OCI-LY3 (cell line): Measurements from ENCODE around the gene KLHDC2.

Experiments
- EZH2phosphoT487 ChIP-seq: fragments of 200-600 bp; shearing (Covaris generic); IDR thresholded peaks from 2 replicates; pipeline ENCODE4 v1.6.1; 2018; ENCODE audit warnings: antibody characterized with exemption, mixed run types, low read depth
- TF ChIP-seq, protein P1 (sequence below): fragments of 200-600, 300-600 bp; sonication (generic); IDR thresholded peaks from 2 replicates; pipeline ENCODE4 v1.5.1; 2014; ENCODE audit warnings: antibody characterized with exemption, low read length, low read depth

DNA sequence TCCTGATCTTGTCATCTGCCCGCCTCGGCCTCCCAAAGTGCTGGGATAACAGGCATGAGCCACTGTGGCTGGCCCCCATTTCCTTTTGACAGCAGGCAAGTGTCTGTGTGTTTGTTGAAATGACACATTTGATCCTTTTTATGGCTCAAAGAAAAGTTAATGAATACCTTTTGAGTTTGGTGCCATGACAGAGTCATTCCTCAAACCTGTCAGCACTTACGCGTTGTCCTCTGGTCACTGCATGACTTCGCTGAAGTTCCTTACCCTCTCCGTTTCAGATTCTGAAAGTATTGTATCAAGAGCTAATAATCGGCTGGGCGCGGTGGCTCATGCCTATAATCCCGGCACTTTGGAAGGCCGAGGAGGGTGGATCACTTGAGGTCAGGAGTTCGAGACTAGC, 52.2 kb downstream of the KLHDC2 start:
- TF ChIP-seq, protein P1, sequence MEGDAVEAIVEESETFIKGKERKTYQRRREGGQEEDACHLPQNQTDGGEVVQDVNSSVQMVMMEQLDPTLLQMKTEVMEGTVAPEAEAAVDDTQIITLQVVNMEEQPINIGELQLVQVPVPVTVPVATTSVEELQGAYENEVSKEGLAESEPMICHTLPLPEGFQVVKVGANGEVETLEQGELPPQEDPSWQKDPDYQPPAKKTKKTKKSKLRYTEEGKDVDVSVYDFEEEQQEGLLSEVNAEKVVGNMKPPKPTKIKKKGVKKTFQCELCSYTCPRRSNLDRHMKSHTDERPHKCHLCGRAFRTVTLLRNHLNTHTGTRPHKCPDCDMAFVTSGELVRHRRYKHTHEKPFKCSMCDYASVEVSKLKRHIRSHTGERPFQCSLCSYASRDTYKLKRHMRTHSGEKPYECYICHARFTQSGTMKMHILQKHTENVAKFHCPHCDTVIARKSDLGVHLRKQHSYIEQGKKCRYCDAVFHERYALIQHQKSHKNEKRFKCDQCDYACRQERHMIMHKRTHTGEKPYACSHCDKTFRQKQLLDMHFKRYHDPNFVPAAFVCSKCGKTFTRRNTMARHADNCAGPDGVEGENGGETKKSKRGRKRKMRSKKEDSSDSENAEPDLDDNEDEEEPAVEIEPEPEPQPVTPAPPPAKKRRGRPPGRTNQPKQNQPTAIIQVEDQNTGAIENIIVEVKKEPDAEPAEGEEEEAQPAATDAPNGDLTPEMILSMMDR, result no peak
- no peak for TF ChIP-seq EZH2phosphoT487
